Measurements from ENCODE around the gene KCNS3.

- TF ChIP-seq CTCF (IDR thresholded peaks at IDR 0.05 in 8 of 11, conservative IDR thresholded peaks at IDR 0.05 in 3 of 11) (no peak), POLR2A (IDR thresholded peaks at IDR 0.05) (no peak)
These were observed 80.1 kb downstream of the KCNS3 start for GRCh38 chr2:17958466-17959092.
